ENCODE results near the gene SYTL3.

SYTL3 gene

GRCh38 chr6:158638324-158638854 lies 11.5 kb upstream of the SYTL3 start:
- Histone ChIP-seq H4K20me1 (ENCODE audit: control insufficient read depth, insufficient read depth, low read depth, low read length) (0 out of 2 replicates have a peak, but pooled peaks cover 5% of the 10 kb centered on the region), H3K79me2 (ENCODE audit: control insufficient read depth, low read length) (peaks cover 17% of the 10 kb centered on the region), H3K9me2 (replicated peaks; ENCODE audit: control insufficient read depth, low read length) (no peaks in the 10 kb centered on the region), H3K36me3 (ENCODE audit: control insufficient read depth, low read length) (peaks cover 44% of the 10 kb centered on the region), H3K27me3 (ENCODE audit: control insufficient read depth, low read length) (no peaks in the 10 kb centered on the region), H3K4me2 (ENCODE audit: low read length) (no peak overlapping the region), H3K9me3 (ENCODE audit: control insufficient read depth, insufficient read depth, low read length) (no peaks in the 10 kb centered on the region), H3K4me3 (ENCODE audit: low read length) (no peak overlapping the region), H3K4me1 (ENCODE audit: control insufficient read depth, low read length) (peaks cover 9% of the 10 kb centered on the region), H3K27ac (ENCODE audit: low read depth, low read length) (no peak overlapping the region), H3F3A (ENCODE audit: control insufficient read depth, insufficient read depth) (peaks cover 7% of the 10 kb centered on the region; the same call in 1 of the 2 replicates)
- TF ChIP-seq EZH2phosphoT487 (IDR thresholded peaks at IDR 0.05; ENCODE audit: borderline replicate concordance, low read length): no peak
- TF ChIP-seq, protein P1, sequence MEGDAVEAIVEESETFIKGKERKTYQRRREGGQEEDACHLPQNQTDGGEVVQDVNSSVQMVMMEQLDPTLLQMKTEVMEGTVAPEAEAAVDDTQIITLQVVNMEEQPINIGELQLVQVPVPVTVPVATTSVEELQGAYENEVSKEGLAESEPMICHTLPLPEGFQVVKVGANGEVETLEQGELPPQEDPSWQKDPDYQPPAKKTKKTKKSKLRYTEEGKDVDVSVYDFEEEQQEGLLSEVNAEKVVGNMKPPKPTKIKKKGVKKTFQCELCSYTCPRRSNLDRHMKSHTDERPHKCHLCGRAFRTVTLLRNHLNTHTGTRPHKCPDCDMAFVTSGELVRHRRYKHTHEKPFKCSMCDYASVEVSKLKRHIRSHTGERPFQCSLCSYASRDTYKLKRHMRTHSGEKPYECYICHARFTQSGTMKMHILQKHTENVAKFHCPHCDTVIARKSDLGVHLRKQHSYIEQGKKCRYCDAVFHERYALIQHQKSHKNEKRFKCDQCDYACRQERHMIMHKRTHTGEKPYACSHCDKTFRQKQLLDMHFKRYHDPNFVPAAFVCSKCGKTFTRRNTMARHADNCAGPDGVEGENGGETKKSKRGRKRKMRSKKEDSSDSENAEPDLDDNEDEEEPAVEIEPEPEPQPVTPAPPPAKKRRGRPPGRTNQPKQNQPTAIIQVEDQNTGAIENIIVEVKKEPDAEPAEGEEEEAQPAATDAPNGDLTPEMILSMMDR (IDR thresholded peaks at IDR 0.05; ENCODE audit: low read depth, low read length, poor library complexity, severe bottlenecking): no peak

DNA sequence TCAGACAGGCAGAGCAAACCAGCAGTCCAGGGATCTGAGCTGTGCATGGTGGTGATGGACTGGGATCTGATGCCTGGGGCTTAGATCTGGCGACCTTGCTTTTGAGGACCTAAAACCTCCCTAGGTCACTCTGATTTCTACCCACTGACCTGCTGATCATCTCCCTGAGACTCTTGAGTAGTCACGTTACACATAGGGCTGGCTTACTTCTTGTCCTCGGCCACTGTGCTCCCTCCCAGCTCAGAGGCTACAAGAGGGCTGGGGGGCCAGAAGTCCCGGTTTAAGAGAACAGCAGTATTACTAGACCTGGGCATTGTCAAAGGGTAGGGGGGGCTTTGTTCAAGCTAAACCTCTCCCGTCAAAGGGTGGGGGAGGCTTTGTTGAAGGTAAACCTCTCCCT lies 10.8 kb upstream of the SYTL3 start:
- peaks cover 24% of the 10 kb centered on the region for H3K79me2 ChIP-seq (ENCODE audit: control insufficient read depth, low read length)
- no peak overlapping the region for H3K27ac ChIP-seq (ENCODE audit: low read depth, low read length)
- peaks cover 7% of the 10 kb centered on the region; the same call in 1 of the 2 replicates for H3F3A ChIP-seq (ENCODE audit: control insufficient read depth, insufficient read depth)
- H4K20me1 ChIP-seq (ENCODE audit: control insufficient read depth, insufficient read depth, low read depth, low read length): 0 out of 2 replicates have a peak, but pooled peaks cover 5% of the 10 kb centered on the region
- no peaks in the 10 kb centered on the region for H3K9me2 ChIP-seq (replicated peaks; ENCODE audit: control insufficient read depth, low read length)
- H3K9me3 ChIP-seq (ENCODE audit: control insufficient read depth, insufficient read depth, low read length): no peaks in the 10 kb centered on the region
- H3K27me3 ChIP-seq (ENCODE audit: control insufficient read depth, low read length): no peaks in the 10 kb centered on the region
- H3K4me2 ChIP-seq (ENCODE audit: low read length): no peak overlapping the region
- H3K4me1 ChIP-seq (ENCODE audit: control insufficient read depth, low read length): peaks cover 12% of the 10 kb centered on the region
- H3K4me3 ChIP-seq (ENCODE audit: low read length): no peak overlapping the region
- peaks cover 40% of the 10 kb centered on the region for H3K36me3 ChIP-seq (ENCODE audit: control insufficient read depth, low read length)
- TF ChIP-seq, protein P1 (IDR thresholded peaks at IDR 0.05; ENCODE audit: low read depth, low read length, poor library complexity, severe bottlenecking): no peak

GRCh38 chr6:158640519-158640918 lies 9.3 kb upstream of the SYTL3 start:
- no peak overlapping the region for H3K4me2 ChIP-seq (ENCODE audit: low read length)
- H3K36me3 ChIP-seq (ENCODE audit: control insufficient read depth, low read length): peaks cover 31% of the 10 kb centered on the region
- peaks cover 28% of the 10 kb centered on the region for H3K79me2 ChIP-seq (ENCODE audit: control insufficient read depth, low read length)

More at GRCh38 chr6:158640519-158640918, 9.3 kb upstream of the SYTL3 start:
- H3K4me1 ChIP-seq (ENCODE audit: control insufficient read depth, low read length): peaks cover 18% of the 10 kb centered on the region
- peaks cover 2% of the 10 kb centered on the region; the same call in 1 of the 2 replicates for H3F3A ChIP-seq (ENCODE audit: control insufficient read depth, insufficient read depth)
- peaks cover 4% of the 10 kb centered on the region for H3K27me3 ChIP-seq (ENCODE audit: control insufficient read depth, low read length)
- H3K27ac ChIP-seq (ENCODE audit: low read depth, low read length): no peak overlapping the region
- no peak overlapping the region for H3K4me3 ChIP-seq (ENCODE audit: low read length)
- 0 out of 2 replicates have a peak, but pooled peaks cover 5% of the 10 kb centered on the region for H4K20me1 ChIP-seq (ENCODE audit: control insufficient read depth, insufficient read depth, low read depth, low read length)
- TF ChIP-seq EZH2phosphoT487 (IDR thresholded peaks at IDR 0.05; ENCODE audit: borderline replicate concordance, low read length): no peak
- TF ChIP-seq, protein P1 (IDR thresholded peaks at IDR 0.05; ENCODE audit: low read depth, low read length, poor library complexity, severe bottlenecking): no peak
- H3K9me3 ChIP-seq (ENCODE audit: control insufficient read depth, insufficient read depth, low read length): no peaks in the 10 kb centered on the region
- H3K9me2 ChIP-seq (replicated peaks; ENCODE audit: control insufficient read depth, low read length): no peaks in the 10 kb centered on the region

Measured in DOHH2 (cell line).